Stimulated activated effector memory CD8-positive, alpha-beta T cell treated with anti-CD3 and anti-CD28 coated beads, Interleukin-12 subunit alpha, Interleukin-12 subunit beta, amount 100 ng/mL, for 72 hours (primary cell): ENCODE measurements around the gene HPSE2.
"Not testable (repeated sequence)": the region's sequence is repeated elsewhere in the genome, so short reads cannot be mapped to it uniquely, and the experiment has no call there.

Source experiments
- ATAC-seq: fragments of 150-1000 bp; cut with Tn5 transposase; 2 replicates; pipeline ENCODE4 v1.10.0; 2021
- DNase-seq, 2 donors: peaks; one replicate each; pipeline ENCODE4 v3.0.0; 2021 to 2022; ENCODE audit warnings: low spot score in 2 of 2
- H3K27ac Mint-ChIP-seq: one replicate; pipeline ENCODE4 v1.8.0; 2022; ENCODE audit warnings: mild to moderate bottlenecking, mixed read lengths
- H3K36me3 Mint-ChIP-seq: one replicate; pipeline ENCODE4 v1.8.0; 2022; ENCODE audit warnings: mild to moderate bottlenecking, mixed read lengths
- H3K4me1 Mint-ChIP-seq: one replicate; pipeline ENCODE4 v1.8.0; 2022; ENCODE audit warnings: mixed read lengths
- H3K4me3 Mint-ChIP-seq: one replicate; pipeline ENCODE4 v1.8.0; 2022; ENCODE audit warnings: mild to moderate bottlenecking, mixed read lengths
- H3K9me3 Mint-ChIP-seq: one replicate; pipeline ENCODE4 v1.8.0; 2022; ENCODE audit warnings: mixed read lengths

HPSE2 gene

GRCh38 chr10:99224766-99225165, 10.9 kb downstream of the HPSE2 start:
- DNase-seq (no peak), ATAC-seq (no peak)
- Mint-ChIP-seq H3K4me1 (no peaks in the 10 kb centered on the region), H3K4me3 (no peak overlapping the region), H3K27ac (no peak overlapping the region), H3K9me3 (no peaks in the 10 kb centered on the region), H3K36me3 (no peaks in the 10 kb centered on the region)

- H3K4me3 Mint-ChIP-seq, result no peak overlapping the region
- no peak for DNase-seq
- no peaks in the 10 kb centered on the region for H3K36me3 Mint-ChIP-seq
- no peak for ATAC-seq
- H3K9me3 Mint-ChIP-seq, result peaks cover 4% of the 10 kb centered on the region
- H3K27ac Mint-ChIP-seq, result no peak overlapping the region
- H3K4me1 Mint-ChIP-seq, result no peaks in the 10 kb centered on the region
Measured at GRCh38 chr10:99207340-99207739, 28.3 kb downstream of the HPSE2 start.

GRCh38 chr10:99203310-99203709, 32.3 kb downstream of the HPSE2 start:
- no peaks in the 10 kb centered on the region for H3K36me3 Mint-ChIP-seq
- H3K4me1 Mint-ChIP-seq, result no peaks in the 10 kb centered on the region
- ATAC-seq (no peak), DNase-seq (no peak)
- H3K4me3 Mint-ChIP-seq, result no peak overlapping the region
- H3K9me3 Mint-ChIP-seq, result peaks cover 4% of the 10 kb centered on the region
- no peak overlapping the region for H3K27ac Mint-ChIP-seq

- H3K4me3 Mint-ChIP-seq, result no peak overlapping the region
- ATAC-seq (no peak), DNase-seq (no peak)
- H3K36me3 Mint-ChIP-seq, result no peaks in the 10 kb centered on the region
- H3K4me1 Mint-ChIP-seq, result no peaks in the 10 kb centered on the region
- no peaks in the 10 kb centered on the region for H3K9me3 Mint-ChIP-seq
- no peak overlapping the region for H3K27ac Mint-ChIP-seq
Measured at GRCh38 chr10:99172950-99173349, 62.7 kb downstream of the HPSE2 start.

- no peak for DNase-seq
- no peaks in the 10 kb centered on the region for H3K36me3 Mint-ChIP-seq
- H3K4me3 Mint-ChIP-seq, result no peak overlapping the region
- ATAC-seq, result no peak
- H3K9me3 Mint-ChIP-seq, result no peaks in the 10 kb centered on the region
- H3K4me1 Mint-ChIP-seq, result no peaks in the 10 kb centered on the region
- no peak overlapping the region for H3K27ac Mint-ChIP-seq
Measured at GRCh38 chr10:99172128-99172738, 63.4 kb downstream of the HPSE2 start.

- H3K27ac Mint-ChIP-seq, result no peak overlapping the region
- H3K4me3 Mint-ChIP-seq, result no peak overlapping the region
- no peaks in the 10 kb centered on the region for H3K9me3 Mint-ChIP-seq
- H3K4me1 Mint-ChIP-seq, result no peaks in the 10 kb centered on the region
- H3K36me3 Mint-ChIP-seq, result no peaks in the 10 kb centered on the region
- no peak for DNase-seq
- ATAC-seq, result no peak
Measured at GRCh38 chr10:99170116-99170675, 65.5 kb downstream of the HPSE2 start.

GRCh38 chr10:99161165-99161564, 74.5 kb downstream of the HPSE2 start:
- H3K9me3 Mint-ChIP-seq, result no peaks in the 10 kb centered on the region
- H3K36me3 Mint-ChIP-seq, result no peaks in the 10 kb centered on the region
- DNase-seq (no peak), ATAC-seq (no peak)
- no peak overlapping the region for H3K27ac Mint-ChIP-seq
- H3K4me3 Mint-ChIP-seq, result no peak overlapping the region
- H3K4me1 Mint-ChIP-seq, result no peaks in the 10 kb centered on the region

- H3K9me3 Mint-ChIP-seq, result no peaks in the 10 kb centered on the region
- ATAC-seq (no peak), DNase-seq (no peak)
Measured at GRCh38 chr10:99143651-99144050, 92.0 kb downstream of the HPSE2 start.

GRCh38 chr10:99143011-99143410, 92.6 kb downstream of the HPSE2 start:
- Mint-ChIP-seq H3K36me3 (no peaks in the 10 kb centered on the region), H3K9me3 (no peaks in the 10 kb centered on the region), H3K4me1 (no peaks in the 10 kb centered on the region), H3K27ac (no peak overlapping the region), H3K4me3 (no peak overlapping the region)
- ATAC-seq (no peak), DNase-seq (no peak)

More at GRCh38 chr10:99143651-99144050, 92.0 kb downstream of the HPSE2 start:
- Mint-ChIP-seq H3K4me3 (no peak overlapping the region), H3K27ac (no peak overlapping the region), H3K36me3 (no peaks in the 10 kb centered on the region), H3K4me1 (no peaks in the 10 kb centered on the region)

- ATAC-seq, DNase-seq, H3K4me1 Mint-ChIP-seq: not testable (repeated sequence)
Measured at GRCh38 chr10:99132897-99133296, 102.8 kb downstream of the HPSE2 start.

GRCh38 chr10:99125879-99126278, 109.8 kb downstream of the HPSE2 start:
- H3K27ac Mint-ChIP-seq, result no peak overlapping the region
- no peak overlapping the region for H3K4me3 Mint-ChIP-seq
- no peak for DNase-seq
- no peaks in the 10 kb centered on the region for H3K36me3 Mint-ChIP-seq
- peaks cover 2% of the 10 kb centered on the region for H3K9me3 Mint-ChIP-seq
- ATAC-seq, result no peak
- H3K4me1 Mint-ChIP-seq, result no peaks in the 10 kb centered on the region

More at GRCh38 chr10:99132897-99133296, 102.8 kb downstream of the HPSE2 start:
- not testable (repeated sequence) for H3K4me3 Mint-ChIP-seq, H3K36me3 Mint-ChIP-seq, H3K27ac Mint-ChIP-seq, H3K9me3 Mint-ChIP-seq

GRCh38 chr10:99124376-99124775, 111.3 kb downstream of the HPSE2 start:
- H3K4me3 Mint-ChIP-seq, result no peak overlapping the region
- H3K36me3 Mint-ChIP-seq, result no peaks in the 10 kb centered on the region
- H3K4me1 Mint-ChIP-seq, result no peaks in the 10 kb centered on the region
- DNase-seq, result no peak
- no peak for ATAC-seq
- no peak overlapping the region for H3K27ac Mint-ChIP-seq
- no peaks in the 10 kb centered on the region for H3K9me3 Mint-ChIP-seq

GRCh38 chr10:99123851-99124250, 111.8 kb downstream of the HPSE2 start:
- no peak for DNase-seq
- no peaks in the 10 kb centered on the region for H3K9me3 Mint-ChIP-seq
- H3K4me1 Mint-ChIP-seq, result no peaks in the 10 kb centered on the region
- no peaks in the 10 kb centered on the region for H3K36me3 Mint-ChIP-seq
- ATAC-seq, result peak; percentile 21
- H3K27ac Mint-ChIP-seq, result no peak overlapping the region
- no peak overlapping the region for H3K4me3 Mint-ChIP-seq

- Mint-ChIP-seq H3K4me1 (no peaks in the 10 kb centered on the region), H3K27ac (no peak overlapping the region)
Measured at GRCh38 chr10:99123336-99123735, 112.3 kb downstream of the HPSE2 start.

GRCh38 chr10:99119258-99119748, 116.3 kb downstream of the HPSE2 start:
- H3K36me3 Mint-ChIP-seq, result no peaks in the 10 kb centered on the region

More at GRCh38 chr10:99123336-99123735, 112.3 kb downstream of the HPSE2 start:
- DNase-seq (no peak), ATAC-seq (no peak)
- Mint-ChIP-seq H3K36me3 (no peaks in the 10 kb centered on the region), H3K9me3 (no peaks in the 10 kb centered on the region), H3K4me3 (no peak overlapping the region)

GRCh38 chr10:99115703-99116102, 119.9 kb downstream of the HPSE2 start:
- Mint-ChIP-seq H3K4me3 (no peak overlapping the region), H3K36me3 (no peaks in the 10 kb centered on the region), H3K4me1 (no peaks in the 10 kb centered on the region), H3K9me3 (no peaks in the 10 kb centered on the region), H3K27ac (no peak overlapping the region)
- DNase-seq (no peak), ATAC-seq (no peak)

More at GRCh38 chr10:99119258-99119748, 116.3 kb downstream of the HPSE2 start:
- H3K9me3 Mint-ChIP-seq, result no peaks in the 10 kb centered on the region
- DNase-seq (no peak), ATAC-seq (no peak)
- no peak overlapping the region for H3K4me3 Mint-ChIP-seq
- H3K27ac Mint-ChIP-seq, result no peak overlapping the region
- H3K4me1 Mint-ChIP-seq, result no peaks in the 10 kb centered on the region
